Breast epithelium (tissue), 3 donors: Measurements from ENCODE around the gene GLYATL3.

ENCODE experiments used
- CTCF ChIP-seq, 3 donors: fragments of 450-650 bp; IDR thresholded peaks; one replicate each; pipeline ENCODE4 v1.5.1; 2016 to 2017; ENCODE audit warnings: antibody characterized with exemption in 3 of 3, mild to moderate bottlenecking in 3 of 3, moderate library complexity in 3 of 3
- POLR2A ChIP-seq: fragments of 450-650 bp; IDR thresholded peaks from one replicate; pipeline ENCODE4 v1.6.1; 2016; ENCODE audit warnings: antibody characterized with exemption, mild to moderate bottlenecking, moderate library complexity
- POLR2AphosphoS5 ChIP-seq, 3 donors: sonication (generic); formaldehyde crosslinking; IDR thresholded peaks; one replicate each; pipeline ENCODE4 v1.6.1; 2017; ENCODE audit warnings: antibody characterized with exemption in 3 of 3

GRCh38 chr6:49576618-49577017 lies 76.9 kb downstream of the GLYATL3 start:
- TF ChIP-seq CTCF (IDR thresholded peaks at IDR 0.05) (no peak), POLR2AphosphoS5 (IDR thresholded peaks at IDR 0.05) (no peak), POLR2A (no peak)
